Urinary bladder (tissue), 4 donors: Measurements from ENCODE around the gene MYO7B. TPM values are rescaled to one million over a fixed set of nuclear protein-coding genes. Genes with fewer than 3 reads are reported as not detected.

Experiments
- DNase-seq: peaks from one replicate; pipeline ENCODE4 v3.0.0-alpha.2; 2015; ENCODE audit errors: extremely low spot score
- H3K27ac ChIP-seq: one replicate; pipeline ENCODE4 v1.5.1; 2013; ENCODE audit warnings: low read depth, mild to moderate bottlenecking, moderate library complexity
- H3K36me3 ChIP-seq: one replicate; pipeline ENCODE4 v1.6.1; 2013; ENCODE audit warnings: mild to moderate bottlenecking, moderate library complexity; ENCODE audit not compliant: insufficient read depth
- H3K4me1 ChIP-seq: one replicate; pipeline ENCODE4 v1.6.1; 2013; ENCODE audit warnings: mild to moderate bottlenecking, moderate library complexity; ENCODE audit not compliant: insufficient read depth
- H3K4me3 ChIP-seq: one replicate; pipeline ENCODE4 v1.5.1; 2013; ENCODE audit warnings: low read depth, low read length
- WGBS: extraction: QIAGEN DNeasy Blood & Tissue Kit; methylation state at CpG from one replicate; pipeline ENCODE4 v1.1.7; 2013; 5-methylcytosine and 5-hydroxymethylcytosine counted together
- polyA plus RNA-seq: library from polyadenylated mRNA; stranded (reverse); fragments of 200-250 nt; gene quantifications from one replicate; pipeline ENCODE4 v1.2.3, GENCODE V29; 2013
- total RNA-seq: library from RNA; depleted of rRNA; stranded (reverse); fragments of >200 nt; gene quantifications from one replicate; pipeline ENCODE4 v1.2.3, GENCODE V29; 2014
- donor health status: healthy with polysubstance abuse.
- donor health status: healthy.

The MYO7B gene
- total and polyA plus RNA-seq, 2 donors, result 0.11 to 0.51 TPM

DNA sequence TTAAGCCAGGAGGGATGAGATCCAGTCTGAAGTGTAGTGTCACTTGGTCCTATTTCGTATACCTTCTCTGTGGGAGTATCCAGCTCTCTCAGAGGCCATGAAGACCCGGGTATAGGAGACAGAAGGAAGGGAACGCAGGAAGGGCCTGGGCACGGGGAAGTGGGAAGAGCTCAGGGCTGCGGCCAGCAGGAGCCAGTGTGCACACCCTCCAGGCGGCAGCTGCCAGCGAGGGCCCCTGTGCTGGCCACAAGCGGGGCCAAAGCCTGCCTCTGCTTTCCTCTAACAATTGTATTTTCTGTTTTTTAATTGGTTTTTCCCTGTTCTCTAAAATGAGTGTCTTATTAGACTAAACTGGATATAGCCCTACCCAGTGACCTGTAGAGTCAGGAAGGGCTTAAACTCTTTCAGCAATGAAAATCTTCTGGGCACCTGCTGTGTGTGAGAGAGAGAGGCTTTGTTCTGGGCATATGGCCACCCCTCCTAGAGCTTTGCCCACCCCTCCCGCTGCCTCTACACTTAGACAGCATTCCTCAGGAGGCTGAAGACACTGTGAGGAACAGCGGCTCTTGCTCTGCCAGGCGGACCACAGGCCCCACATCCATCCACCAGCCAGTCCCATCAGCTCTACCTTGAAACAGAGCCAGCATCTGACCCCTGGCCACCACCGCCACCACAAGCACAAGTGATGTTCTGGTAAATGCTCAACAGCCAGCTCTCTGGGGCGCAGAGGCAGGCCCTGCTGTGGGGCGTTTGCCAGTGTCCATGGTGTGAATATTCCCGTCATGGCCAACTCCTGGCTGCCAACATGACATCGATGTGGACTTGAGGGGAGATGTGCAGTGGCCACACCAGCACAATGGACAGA is 120.0 kb downstream of the MYO7B start:
- Histone ChIP-seq H3K36me3 (no peaks in the 10 kb centered on the region), H3K4me1 (no peaks in the 10 kb centered on the region), H3K4me3 (no peak overlapping the region), H3K27ac (no peak overlapping the region)
- WGBS, result 63% methylated on average over 16 of the region's 16 CpGs
- DNase-seq, result no peak

DNA sequence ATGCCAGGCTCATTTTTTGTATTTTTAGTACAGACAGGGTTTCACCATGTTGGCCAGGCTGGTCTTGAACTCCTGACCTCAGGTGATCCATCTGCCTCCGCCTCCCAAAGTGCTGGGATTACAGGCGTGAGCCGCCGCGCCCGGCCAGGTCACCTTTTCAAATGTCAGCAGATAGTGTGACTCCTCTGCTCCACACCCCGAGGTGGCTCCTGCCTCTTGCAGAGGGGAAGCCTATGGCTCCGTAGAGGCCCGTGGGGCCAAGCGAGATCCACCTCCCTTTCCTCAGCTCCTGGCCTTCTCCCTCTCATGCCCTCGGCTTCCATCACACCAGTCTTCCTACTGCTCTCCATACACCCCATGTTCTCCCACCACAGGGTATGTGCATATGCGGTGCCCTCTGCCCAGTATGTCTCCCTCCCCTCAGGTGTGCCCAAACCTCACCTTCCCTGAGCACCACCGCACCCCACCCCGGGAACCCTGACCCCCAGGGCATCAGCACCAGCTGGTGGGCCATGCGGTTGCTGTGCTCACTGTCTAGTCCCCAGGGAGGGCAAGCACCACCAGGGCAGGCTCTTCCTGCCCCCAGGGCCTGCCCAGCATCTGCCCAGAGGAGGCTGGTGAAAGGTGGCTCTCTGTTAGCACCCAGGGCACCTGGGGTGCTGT is 121.2 kb downstream of the MYO7B start:
- 88% methylated on average over 15 of the region's 15 CpGs for WGBS
- Histone ChIP-seq H3K4me3 (no peak overlapping the region), H3K27ac (no peak overlapping the region), H3K36me3 (no peaks in the 10 kb centered on the region), H3K4me1 (no peaks in the 10 kb centered on the region)
- DNase-seq, result no peak

DNA sequence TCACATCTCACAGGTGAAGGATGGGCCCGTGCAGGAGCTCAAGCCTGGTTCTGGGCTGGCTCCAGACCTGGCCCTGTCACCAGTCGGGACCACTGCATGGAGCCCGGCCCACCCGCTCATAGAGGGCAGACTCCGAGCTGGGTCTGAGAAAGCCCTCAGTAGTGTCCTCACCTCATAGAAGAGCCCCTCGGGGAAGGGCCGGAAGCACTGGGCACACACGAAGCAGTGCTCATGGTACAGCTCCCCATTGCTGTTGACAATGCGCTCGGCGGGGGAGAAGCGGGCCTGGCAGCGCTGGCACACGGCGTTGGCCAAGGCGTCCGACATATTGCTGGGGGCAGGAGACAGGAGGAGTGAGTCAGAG is 121.7 kb downstream of the MYO7B start:
- WGBS, result 83% methylated on average over 17 of the region's 17 CpGs

GRCh38 chr2:127658146-127658545 is 122.7 kb downstream of the MYO7B start:
- Histone ChIP-seq H3K36me3 (no peaks in the 10 kb centered on the region), H3K27ac (no peak overlapping the region), H3K4me3 (no peak overlapping the region), H3K4me1 (no peaks in the 10 kb centered on the region)
- WGBS, result 76% methylated on average over 6 of the region's 6 CpGs
- DNase-seq, result no peak

More for the DNA sequence above, 121.7 kb downstream of the MYO7B start:
- no peak for DNase-seq
- Histone ChIP-seq H3K4me3 (no peak overlapping the region), H3K4me1 (no peaks in the 10 kb centered on the region), H3K27ac (no peak overlapping the region), H3K36me3 (no peaks in the 10 kb centered on the region)

DNA sequence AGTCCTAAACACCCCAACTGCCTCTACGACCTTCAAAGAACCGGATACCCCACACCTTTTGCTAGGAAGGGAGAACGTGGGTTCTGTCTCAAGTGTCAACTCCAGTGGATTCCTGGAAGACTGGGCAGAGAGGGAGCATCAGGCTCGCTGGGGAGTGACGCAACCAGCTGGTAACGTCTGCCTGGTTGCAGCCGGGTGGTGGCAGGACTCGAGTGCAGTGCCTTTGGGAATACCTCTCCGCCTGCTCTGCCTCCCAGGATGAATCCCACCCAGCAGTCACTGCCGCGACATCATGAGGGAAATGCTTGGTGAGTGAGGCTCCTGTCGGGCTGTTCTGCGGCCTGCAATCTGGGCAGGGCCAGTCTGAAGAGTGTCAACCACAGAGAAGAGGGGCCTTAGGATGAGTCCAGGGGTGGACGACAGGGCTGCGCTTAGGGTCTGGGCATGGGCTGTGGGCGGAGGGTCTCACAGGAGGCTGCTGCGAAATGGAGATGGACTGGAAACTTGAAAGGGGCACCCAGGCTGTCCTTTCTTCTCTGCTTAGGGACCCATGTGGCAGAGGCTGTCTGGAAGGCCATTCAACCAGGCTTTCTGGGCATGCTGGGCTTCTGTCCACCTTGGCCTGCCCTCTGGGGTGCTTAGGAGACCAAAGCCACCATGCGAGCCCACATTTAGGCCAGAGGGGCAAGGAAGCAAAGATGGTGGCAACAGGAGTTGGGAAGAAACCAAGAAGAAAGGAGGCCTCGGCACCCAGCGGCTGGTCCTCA is 123.3 kb downstream of the MYO7B start:
- Histone ChIP-seq H3K27ac (no peak overlapping the region), H3K36me3 (no peaks in the 10 kb centered on the region), H3K4me3 (no peak overlapping the region), H3K4me1 (no peaks in the 10 kb centered on the region)
- WGBS, result 72% methylated on average over 20 of the region's 20 CpGs
- no peak for DNase-seq

GRCh38 chr2:127659408-127660290 is 124.2 kb downstream of the MYO7B start:
- DNase-seq, result no peak
- Histone ChIP-seq H3K4me3 (no peak overlapping the region), H3K27ac (no peak overlapping the region), H3K4me1 (no peaks in the 10 kb centered on the region), H3K36me3 (no peaks in the 10 kb centered on the region)
- WGBS, result 58% methylated on average over 14 of the region's 14 CpGs

DNA sequence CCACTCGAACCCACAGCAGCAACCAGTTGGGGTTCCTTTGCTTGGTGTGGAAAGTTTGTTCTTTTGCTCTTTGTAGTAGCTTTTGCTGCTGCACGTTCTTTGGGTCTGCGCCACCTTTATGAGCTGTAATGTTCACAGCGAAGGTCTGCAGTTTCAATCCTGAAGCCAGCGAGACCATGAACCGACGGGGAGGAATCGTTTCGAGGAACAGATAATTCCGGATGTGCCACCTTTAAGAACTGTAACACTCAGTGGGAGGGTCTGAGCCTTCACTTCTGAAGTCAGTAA is 124.8 kb downstream of the MYO7B start:
- Histone ChIP-seq H3K4me3 (no peak overlapping the region), H3K4me1 (no peaks in the 10 kb centered on the region), H3K36me3 (no peaks in the 10 kb centered on the region), H3K27ac (no peak overlapping the region)
- DNase-seq, result no peak
- WGBS, result 83% methylated on average over 10 of the region's 10 CpGs

DNA sequence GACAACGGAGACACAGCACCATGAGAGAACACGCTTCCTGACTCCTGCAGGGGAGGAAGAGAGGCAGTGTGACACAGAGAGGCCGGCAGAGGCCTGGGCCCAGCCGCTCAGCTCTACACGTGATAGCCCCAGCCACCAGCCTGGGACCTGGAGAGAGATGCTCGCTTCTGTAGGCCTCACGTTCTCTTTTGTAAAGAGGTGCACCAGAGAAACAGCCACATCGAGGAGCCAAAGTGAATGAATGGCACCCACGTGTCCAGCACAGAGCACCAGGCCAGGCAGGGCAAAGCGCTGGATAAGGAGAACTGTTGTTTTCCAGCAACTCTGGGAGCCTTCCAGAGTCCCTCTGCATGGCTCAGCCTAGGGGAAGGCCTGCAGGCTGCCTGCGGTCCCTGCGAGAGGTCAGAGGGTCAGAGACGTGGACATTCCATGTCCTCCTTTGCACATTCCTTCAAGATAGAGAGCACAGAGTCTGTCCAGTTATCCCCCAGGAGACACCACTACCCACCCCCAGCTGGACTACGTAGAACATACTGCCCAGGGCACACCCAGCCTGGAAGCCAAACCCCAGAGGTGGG is 125.7 kb downstream of the MYO7B start:
- 55% methylated on average over 14 of the region's 14 CpGs for WGBS
- DNase-seq, result no peak
- H3K36me3 ChIP-seq, result no peaks in the 10 kb centered on the region
- H3K4me3 ChIP-seq, result no peak overlapping the region
- no peaks in the 10 kb centered on the region for H3K4me1 ChIP-seq
- no peak overlapping the region for H3K27ac ChIP-seq

DNA sequence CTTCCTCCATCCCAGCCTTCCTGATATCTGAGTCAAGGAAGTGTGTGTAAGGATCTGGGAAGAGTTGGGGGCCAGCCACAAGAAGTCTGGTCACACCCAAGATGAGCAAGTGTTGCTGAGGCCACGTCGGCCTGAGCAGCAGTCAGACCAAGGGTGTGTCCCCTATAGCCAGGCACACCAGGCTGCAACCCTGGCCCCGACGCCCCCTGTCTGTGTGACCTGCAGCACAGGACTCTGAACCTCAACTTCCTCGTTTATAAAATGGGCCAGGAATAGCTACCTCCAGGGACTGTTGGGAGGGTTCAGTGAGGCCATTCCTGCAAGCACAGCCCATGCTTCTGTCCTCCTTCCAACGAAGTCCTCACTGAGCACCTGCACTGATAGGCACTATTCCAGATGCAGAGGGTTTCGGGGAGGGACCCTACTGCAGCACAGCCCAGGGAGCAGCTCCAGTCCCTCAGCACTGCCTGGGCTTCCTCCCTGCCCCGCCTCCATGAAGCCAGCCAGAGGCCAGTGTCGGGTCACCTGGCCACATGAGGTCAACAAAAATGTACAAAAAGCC is 126.5 kb downstream of the MYO7B start:
- Histone ChIP-seq H3K4me3 (no peak overlapping the region), H3K27ac (no peak overlapping the region), H3K36me3 (no peaks in the 10 kb centered on the region), H3K4me1 (no peaks in the 10 kb centered on the region)
- DNase-seq, result no peak
- 39% methylated on average over 9 of the region's 9 CpGs for WGBS

DNA sequence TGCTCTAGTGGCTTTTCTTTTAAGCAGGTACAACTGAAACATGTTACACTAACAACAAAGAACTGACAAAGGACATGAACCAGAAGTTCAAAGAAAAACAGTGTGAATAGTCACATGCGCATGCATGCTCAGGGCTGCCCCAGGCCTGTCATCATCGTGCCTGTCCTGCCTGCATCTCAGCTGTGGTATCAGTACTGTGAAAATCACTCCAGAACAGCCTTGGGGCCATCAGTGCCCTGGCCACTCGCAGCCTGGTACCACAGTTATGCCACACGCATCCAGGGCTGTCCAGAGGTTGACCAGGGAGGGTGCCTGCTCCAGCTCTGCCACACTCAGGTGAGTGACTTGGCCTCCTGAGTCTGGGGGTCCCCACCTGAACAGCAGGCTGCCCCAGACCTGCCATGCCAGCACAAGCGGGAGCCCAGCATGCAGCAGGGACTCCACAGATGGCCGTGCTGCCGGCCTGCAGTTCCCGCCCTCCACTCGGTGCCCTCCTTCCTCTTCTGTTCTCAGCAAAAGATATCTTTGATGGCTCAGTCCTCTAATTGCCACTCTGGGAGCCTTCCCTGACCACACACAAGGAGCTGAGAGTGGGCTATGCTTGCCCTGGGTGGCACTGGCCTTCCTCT is 127.6 kb downstream of the MYO7B start:
- DNase-seq, result no peak

DNA sequence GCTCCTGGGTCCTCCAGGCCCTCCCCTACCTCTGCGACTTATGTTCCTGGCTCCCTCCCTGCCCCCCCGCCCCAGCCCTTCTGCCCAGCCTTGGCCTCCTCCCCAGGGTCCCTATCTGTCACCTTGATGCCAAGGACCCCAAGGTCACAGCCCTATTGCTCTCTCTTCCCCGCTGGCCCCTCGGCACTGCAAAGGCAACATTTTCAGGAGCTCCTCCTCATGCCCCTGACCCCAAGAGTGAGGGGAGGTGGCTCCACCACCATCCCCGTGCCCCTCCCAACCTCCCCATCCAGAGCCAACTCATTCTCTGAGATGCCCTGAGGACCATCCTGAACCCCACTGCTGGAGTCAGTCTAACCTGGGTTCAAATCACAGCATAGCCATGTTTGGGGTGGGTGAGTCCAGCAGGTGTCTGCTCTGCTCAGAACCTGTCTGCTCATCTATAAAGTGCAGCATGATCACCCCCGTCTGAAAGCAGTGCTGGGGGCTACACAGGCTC is 128.1 kb downstream of the MYO7B start:
- Histone ChIP-seq H3K4me3 (peak overlapping the region; percentile 39), H3K4me1 (no peaks in the 10 kb centered on the region), H3K27ac (no peak overlapping the region), H3K36me3 (no peaks in the 10 kb centered on the region)
- no peak for DNase-seq
- WGBS, result 58% methylated on average over 6 of the region's 6 CpGs

More for the DNA sequence above, 127.6 kb downstream of the MYO7B start:
- WGBS, result 46% methylated on average over 9 of the region's 9 CpGs
- Histone ChIP-seq H3K4me3 (no peak overlapping the region), H3K36me3 (no peaks in the 10 kb centered on the region), H3K4me1 (no peaks in the 10 kb centered on the region), H3K27ac (no peak overlapping the region)
